Prostate gland (tissue), 2 donors: ENCODE measurements around the gene NAALADL2. TPM values are rescaled to one million over a fixed set of nuclear protein-coding genes. Genes with fewer than 3 reads are reported as not detected.

ENCODE experiments used
- DNase-seq: peaks from one replicate; pipeline ENCODE4 v3.0.0-alpha.2; 2019; ENCODE audit warnings: low spot score
- H3K27ac ChIP-seq, 2 donors: fragments of 200-600 bp; sonication (generic); 2 replicates each; pipeline ENCODE4 v1.5.1; 2017 to 2019
- H3K27me3 ChIP-seq: fragments of 200-600 bp; sonication (generic); replicated peaks from 2 replicates; pipeline ENCODE4 v1.5.1; 2019; ENCODE audit not compliant: insufficient read depth
- H3K36me3 ChIP-seq, 2 donors: fragments of 200-600 bp; sonication (generic); 1 replicate in 1 of 2; 2 replicates in 1 of 2; pipeline versions ENCODE4 v1.5.1 to v1.8.1; 2017 to 2019
- H3K4me1 ChIP-seq: fragments of 200-600 bp; sonication (generic); replicated peaks from 2 replicates; pipeline ENCODE4 v1.5.1; 2019
- H3K4me3 ChIP-seq, 2 donors: fragments of 200-600 bp; sonication (generic); 2 replicates each; pipeline ENCODE4 v1.5.1; 2017 to 2019
- H3K9me3 ChIP-seq: fragments of 200-600 bp; sonication (generic); 2 replicates; pipeline ENCODE4 v1.5.1; 2017
- POLR2A ChIP-seq: fragments of 450-650 bp; IDR thresholded peaks from one replicate; pipeline ENCODE4 v1.6.1; 2016; ENCODE audit warnings: antibody characterized with exemption, mild to moderate bottlenecking
- POLR2AphosphoS5 ChIP-seq: sonication (generic); formaldehyde crosslinking; IDR thresholded peaks from one replicate; pipeline ENCODE4 v1.6.1; 2017; ENCODE audit warnings: antibody characterized with exemption
- WGBS: methylation state at CpG from one replicate; pipeline ENCODE4 v1.1.5; 2018; 5-methylcytosine and 5-hydroxymethylcytosine counted together
- intact Hi-C: fragments of 100-400 bp; cut with DNase I; formaldehyde crosslinking; loops from one replicate; pipeline ENCODE4 v1.14.2; 2022
- total RNA-seq, 2 donors: library from RNA; depleted of rRNA; stranded (reverse); fragments of >200 nt; gene quantifications; one replicate each; pipeline ENCODE4 v1.1.0, GENCODE V29; 2016
- TF ChIP-seq, protein P1 (sequence below), 4 experiments: fragments of 200-600 bp in 2 of 4; fragments of 450-650 bp in 2 of 4; sonication (generic) in 2 of 4; IDR thresholded peaks; 1 replicate in 3 of 4; 2 replicates in 1 of 4; pipeline ENCODE4 v1.5.1; 2016 to 2019; ENCODE audit warnings: antibody characterized with exemption in 4 of 4, mild to moderate bottlenecking in 2 of 4, moderate library complexity in 2 of 4

NAALADL2 gene
- total RNA-seq, 2 donors from 2014 or later = 12.2 to 20.2 TPM

DNA sequence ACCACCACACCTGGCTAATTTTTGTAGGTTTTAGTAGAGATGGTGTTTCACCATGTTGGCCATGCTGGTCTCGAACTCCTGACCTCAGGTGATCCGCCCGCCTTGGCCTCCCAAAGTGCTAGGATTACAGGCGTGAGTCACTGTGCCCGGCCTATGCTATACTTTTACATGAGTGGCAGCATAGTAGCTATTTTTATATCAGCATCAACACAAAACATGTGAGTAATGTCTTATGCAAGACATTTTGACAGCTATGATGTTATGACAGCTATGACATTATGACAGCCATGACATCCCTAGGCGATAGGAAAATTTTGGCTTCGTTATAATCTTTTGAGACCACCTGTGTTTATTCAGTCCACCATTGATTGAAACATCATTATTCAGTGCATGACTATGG, 4.1 kb upstream of the NAALADL2 start:
- Histone ChIP-seq H3K9me3 (no peaks in the 10 kb centered on the region), H3K4me1 (no peaks in the 10 kb centered on the region), H3K27ac (no peak overlapping the region), H3K27me3 (no peaks in the 10 kb centered on the region), H3K36me3 (no peaks in the 10 kb centered on the region), H3K4me3 (no peak overlapping the region)
- DNase-seq = no peak
- WGBS = 96% methylated on average over 7 of the region's 7 CpGs
- TF ChIP-seq POLR2A = no peak
- TF ChIP-seq, protein P1, sequence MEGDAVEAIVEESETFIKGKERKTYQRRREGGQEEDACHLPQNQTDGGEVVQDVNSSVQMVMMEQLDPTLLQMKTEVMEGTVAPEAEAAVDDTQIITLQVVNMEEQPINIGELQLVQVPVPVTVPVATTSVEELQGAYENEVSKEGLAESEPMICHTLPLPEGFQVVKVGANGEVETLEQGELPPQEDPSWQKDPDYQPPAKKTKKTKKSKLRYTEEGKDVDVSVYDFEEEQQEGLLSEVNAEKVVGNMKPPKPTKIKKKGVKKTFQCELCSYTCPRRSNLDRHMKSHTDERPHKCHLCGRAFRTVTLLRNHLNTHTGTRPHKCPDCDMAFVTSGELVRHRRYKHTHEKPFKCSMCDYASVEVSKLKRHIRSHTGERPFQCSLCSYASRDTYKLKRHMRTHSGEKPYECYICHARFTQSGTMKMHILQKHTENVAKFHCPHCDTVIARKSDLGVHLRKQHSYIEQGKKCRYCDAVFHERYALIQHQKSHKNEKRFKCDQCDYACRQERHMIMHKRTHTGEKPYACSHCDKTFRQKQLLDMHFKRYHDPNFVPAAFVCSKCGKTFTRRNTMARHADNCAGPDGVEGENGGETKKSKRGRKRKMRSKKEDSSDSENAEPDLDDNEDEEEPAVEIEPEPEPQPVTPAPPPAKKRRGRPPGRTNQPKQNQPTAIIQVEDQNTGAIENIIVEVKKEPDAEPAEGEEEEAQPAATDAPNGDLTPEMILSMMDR (IDR thresholded peaks at IDR 0.05) = no peak
- no peak for TF ChIP-seq POLR2AphosphoS5
- intact Hi-C loops = no loop called here

DNA sequence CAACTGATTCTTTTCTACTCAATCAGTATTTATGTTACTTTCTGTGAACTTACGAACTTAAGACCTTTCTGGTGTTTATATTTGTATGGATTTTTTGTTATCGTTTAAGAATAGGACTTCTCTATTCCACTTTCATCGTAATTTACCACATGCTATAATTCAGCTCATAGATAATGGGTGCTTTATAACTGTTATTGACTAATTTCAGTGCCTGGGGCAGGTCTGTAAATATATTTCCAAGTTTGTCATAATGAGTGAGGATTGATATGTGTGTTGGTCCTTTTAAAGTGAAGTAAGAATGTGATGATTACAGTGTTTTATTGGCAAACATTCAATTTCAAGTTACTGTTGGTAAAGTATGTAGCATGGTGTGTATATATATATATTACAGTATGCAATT, 1.8 kb upstream of the NAALADL2 start:
- H3K27me3 ChIP-seq = no peaks in the 10 kb centered on the region
- 23% methylated on average over 3 of the region's 3 CpGs for WGBS
- H3K36me3 ChIP-seq = no peaks in the 10 kb centered on the region
- H3K4me3 ChIP-seq = no peak overlapping the region
- DNase-seq = no peak
- intact Hi-C loops = no loop called here
- H3K27ac ChIP-seq = no peak overlapping the region
- no peaks in the 10 kb centered on the region for H3K9me3 ChIP-seq
- TF ChIP-seq POLR2A (no peak), POLR2AphosphoS5 (no peak)
- TF ChIP-seq, protein P1 (IDR thresholded peaks at IDR 0.05) = no peak
- H3K4me1 ChIP-seq = no peaks in the 10 kb centered on the region

DNA sequence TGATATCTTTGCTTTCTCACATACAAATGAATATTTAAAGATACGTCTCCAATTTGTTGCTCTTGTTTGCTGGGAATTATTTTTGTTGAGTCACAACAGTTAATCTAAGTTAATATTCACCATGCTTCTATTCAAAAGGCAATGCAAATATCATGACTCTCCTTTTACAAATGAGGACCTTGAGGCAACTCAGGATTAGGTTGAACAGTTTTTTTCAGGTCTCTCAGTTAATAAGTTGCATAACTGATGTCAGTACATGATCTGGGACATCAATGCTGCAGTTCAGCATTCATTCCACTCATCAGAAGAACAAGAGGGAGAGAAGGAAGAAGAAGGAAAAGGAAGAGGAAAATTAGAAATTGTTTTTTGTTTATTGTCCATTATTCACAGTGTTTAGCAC, 781 bp upstream of the NAALADL2 start:
- 70% methylated on average over 1 of the region's 1 CpG for WGBS
- no peak for DNase-seq
- Histone ChIP-seq H3K27ac (no peak overlapping the region), H3K36me3 (no peaks in the 10 kb centered on the region), H3K4me1 (no peaks in the 10 kb centered on the region), H3K27me3 (no peaks in the 10 kb centered on the region), H3K4me3 (no peak overlapping the region), H3K9me3 (no peaks in the 10 kb centered on the region)
- intact Hi-C loops = no loop called here
- no peak for TF ChIP-seq POLR2AphosphoS5
- TF ChIP-seq, protein P1 (IDR thresholded peaks at IDR 0.05) = no peak
- TF ChIP-seq POLR2A = no peak

DNA sequence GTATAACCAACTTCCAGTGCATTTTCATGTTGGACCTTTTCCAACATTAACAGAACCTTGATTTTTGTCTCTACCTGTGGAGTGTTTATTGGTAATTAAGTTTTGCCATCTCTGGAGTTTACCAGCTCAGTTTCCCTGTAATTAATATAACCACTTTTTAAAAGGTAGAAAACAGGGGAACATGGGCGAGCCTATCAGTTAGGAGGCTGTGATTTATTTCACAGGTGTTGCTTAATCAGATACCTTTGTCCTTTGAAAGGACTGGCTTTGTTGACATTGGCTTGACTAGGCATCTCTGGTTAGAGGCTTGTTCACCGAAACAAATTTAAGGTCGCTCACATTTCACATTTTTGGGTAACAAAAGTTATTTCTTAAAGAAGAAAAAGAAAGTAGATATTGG, 622 bp downstream of the NAALADL2 start:
- H3K27ac ChIP-seq = peak overlapping the region; percentile 1 to 10
- TF ChIP-seq POLR2A = no peak
- TF ChIP-seq, protein P1 (IDR thresholded peaks at IDR 0.05) = no peak
- TF ChIP-seq POLR2AphosphoS5 = peak; percentile 48

DNA sequence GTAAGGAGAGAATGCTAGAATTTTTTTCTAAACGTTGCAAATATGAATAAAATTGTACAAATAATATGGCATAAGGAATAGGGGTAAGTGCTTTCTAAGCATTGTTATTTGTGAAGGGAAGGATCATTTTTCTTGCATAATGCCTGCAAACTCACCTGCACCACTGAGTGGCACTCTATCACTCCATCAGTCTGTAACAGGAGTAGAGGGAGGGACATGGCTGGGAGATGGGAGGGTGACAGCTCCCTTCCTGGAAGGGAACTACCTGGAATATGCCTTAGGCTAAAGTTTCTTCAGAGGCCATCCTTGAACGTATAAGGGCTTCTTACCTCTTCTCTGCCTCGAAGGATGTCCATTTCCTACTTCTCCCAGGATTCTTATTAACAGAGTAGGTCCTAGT, 3.0 kb downstream of the NAALADL2 start:
- no peaks in the 10 kb centered on the region for H3K9me3 ChIP-seq
- intact Hi-C loops = no loop called here
- no peaks in the 10 kb centered on the region for H3K4me1 ChIP-seq
- no peak overlapping the region for H3K4me3 ChIP-seq
- no peak overlapping the region for H3K27ac ChIP-seq
- no peaks in the 10 kb centered on the region for H3K36me3 ChIP-seq
- no peaks in the 10 kb centered on the region for H3K27me3 ChIP-seq
- peak; percentile 11 for DNase-seq
- TF ChIP-seq POLR2A (no peak), POLR2AphosphoS5 (peak; percentile 13)
- TF ChIP-seq, protein P1 (IDR thresholded peaks at IDR 0.05) = peak in 2 of 4 experiments; percentile 44 to 54
- 47% methylated on average over 3 of the region's 3 CpGs for WGBS

More for the DNA sequence above, 622 bp downstream of the NAALADL2 start:
- DNase-seq = peak; percentile 33
- Histone ChIP-seq H3K4me3 (peak overlapping the region; percentile 11 to 14), H3K4me1 (no peaks in the 10 kb centered on the region), H3K9me3 (no peaks in the 10 kb centered on the region), H3K27me3 (no peaks in the 10 kb centered on the region), H3K36me3 (no peaks in the 10 kb centered on the region)
- WGBS = 52% methylated on average over 3 of the region's 3 CpGs
- intact Hi-C loops = no loop called here
